DLD1 (cell line): ENCODE measurements around the gene ICAM5.
"Not testable (repeated sequence)": the region's sequence is repeated elsewhere in the genome, so short reads cannot be mapped to it uniquely, and the experiment has no call there.

Experiments used
- in situ Hi-C: cut with HindIII; loops from 2 replicates; pipeline ENCODE4 v1.10.0; 2017; ENCODE audit warnings: low sequenced_read_pairs

The ICAM5 gene

GRCh38 chr19:10318807-10319682 is 29.3 kb downstream of the ICAM5 start:
- in situ Hi-C loops: no loop called here

GRCh38 chr19:10320602-10321416 is 31.1 kb downstream of the ICAM5 start:
- in situ Hi-C loops: no loop called here

GRCh38 chr19:10321417-10321797 is 31.7 kb downstream of the ICAM5 start:
- in situ Hi-C loops: no loop called here

- in situ Hi-C loops: no loop called here
Measured at GRCh38 chr19:10321874-10322835, 32.4 kb downstream of the ICAM5 start.

DNA sequence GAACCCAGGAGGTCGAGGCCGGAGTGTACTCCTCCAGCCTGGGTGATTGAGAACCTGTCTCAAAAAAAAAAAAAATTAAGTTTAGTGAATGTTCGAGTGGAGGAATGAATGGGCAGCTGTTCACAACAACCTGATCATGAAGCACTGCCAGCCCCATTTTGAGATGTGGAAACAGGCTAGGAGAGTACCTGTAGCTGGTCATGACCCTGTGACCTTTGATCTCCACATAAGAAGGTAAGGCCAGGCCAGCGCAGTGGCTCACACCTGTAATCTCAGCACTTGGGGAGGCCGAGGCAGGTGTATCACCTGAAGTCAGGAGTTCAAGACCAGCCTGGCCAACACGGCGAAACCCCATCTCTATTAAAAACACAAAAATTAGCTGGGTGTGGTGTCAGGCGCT is 36.0 kb downstream of the ICAM5 start:
- in situ Hi-C loops: no loop called here

GRCh38 chr19:10327793-10328192 is 38.0 kb downstream of the ICAM5 start:
- in situ Hi-C loops: no loop called here

DNA sequence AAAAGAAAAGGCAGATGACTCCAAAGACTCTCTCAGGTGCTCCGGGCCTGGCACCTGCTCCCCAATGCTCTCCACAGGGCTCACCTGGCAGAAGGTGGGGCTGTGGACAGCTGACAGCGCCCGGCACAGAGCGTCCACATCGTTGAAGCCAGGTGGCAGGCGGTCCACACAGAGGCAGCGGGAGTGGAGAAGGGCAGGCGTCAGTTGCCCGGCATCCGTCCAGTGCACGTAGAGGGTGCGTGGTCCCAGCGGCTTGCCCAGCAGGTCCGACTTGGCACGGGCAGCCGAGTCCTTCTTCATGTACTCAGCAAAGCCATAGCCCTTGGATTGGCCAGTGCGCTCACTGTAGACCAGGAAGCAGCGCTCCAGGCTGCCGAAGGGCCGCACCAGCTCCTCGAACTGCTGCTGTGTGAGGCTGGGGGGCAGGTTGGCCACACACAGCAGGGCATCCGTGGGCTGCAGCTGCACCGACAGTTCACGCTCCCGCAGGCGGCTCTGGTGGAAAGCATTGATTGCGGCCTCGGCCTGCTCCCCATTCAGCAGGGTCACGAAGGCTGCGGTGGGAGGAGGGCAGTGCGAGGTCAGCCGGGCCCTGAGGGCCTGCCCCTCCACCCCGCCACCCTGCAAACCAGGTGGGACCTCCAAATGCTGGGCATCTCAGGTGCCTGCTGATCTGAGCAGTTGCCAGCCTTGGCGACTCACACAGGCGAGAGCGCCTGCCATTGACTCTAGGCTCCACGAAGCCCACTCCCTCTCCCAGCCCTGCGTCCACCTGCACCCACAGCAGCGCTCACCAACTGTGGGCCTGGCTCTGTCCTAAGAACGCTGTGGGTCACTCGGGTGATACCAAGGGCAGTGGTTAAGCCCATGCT is 39.0 kb downstream of the ICAM5 start:
- in situ Hi-C loops: no loop called here

DNA sequence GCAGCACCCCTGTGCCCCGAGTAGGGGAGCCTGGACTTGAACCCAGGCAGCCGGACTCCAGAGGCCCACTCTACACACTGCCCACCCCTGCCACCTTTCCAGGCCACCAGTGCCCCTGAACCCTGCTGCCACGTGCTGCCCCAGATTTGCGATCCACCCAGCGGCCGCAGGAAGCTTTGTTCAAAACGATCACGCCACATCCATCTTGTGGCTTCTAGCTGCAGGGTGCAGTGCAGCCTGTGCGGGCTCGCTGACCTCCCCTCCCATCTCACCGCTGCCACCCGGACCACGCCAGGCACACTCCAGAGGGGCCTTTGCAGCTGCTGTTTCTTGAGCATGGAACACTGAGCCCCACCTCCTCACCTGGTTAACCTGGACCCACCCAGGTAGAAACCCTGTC is 39.8 kb downstream of the ICAM5 start:
- in situ Hi-C loops: no loop called here

DNA sequence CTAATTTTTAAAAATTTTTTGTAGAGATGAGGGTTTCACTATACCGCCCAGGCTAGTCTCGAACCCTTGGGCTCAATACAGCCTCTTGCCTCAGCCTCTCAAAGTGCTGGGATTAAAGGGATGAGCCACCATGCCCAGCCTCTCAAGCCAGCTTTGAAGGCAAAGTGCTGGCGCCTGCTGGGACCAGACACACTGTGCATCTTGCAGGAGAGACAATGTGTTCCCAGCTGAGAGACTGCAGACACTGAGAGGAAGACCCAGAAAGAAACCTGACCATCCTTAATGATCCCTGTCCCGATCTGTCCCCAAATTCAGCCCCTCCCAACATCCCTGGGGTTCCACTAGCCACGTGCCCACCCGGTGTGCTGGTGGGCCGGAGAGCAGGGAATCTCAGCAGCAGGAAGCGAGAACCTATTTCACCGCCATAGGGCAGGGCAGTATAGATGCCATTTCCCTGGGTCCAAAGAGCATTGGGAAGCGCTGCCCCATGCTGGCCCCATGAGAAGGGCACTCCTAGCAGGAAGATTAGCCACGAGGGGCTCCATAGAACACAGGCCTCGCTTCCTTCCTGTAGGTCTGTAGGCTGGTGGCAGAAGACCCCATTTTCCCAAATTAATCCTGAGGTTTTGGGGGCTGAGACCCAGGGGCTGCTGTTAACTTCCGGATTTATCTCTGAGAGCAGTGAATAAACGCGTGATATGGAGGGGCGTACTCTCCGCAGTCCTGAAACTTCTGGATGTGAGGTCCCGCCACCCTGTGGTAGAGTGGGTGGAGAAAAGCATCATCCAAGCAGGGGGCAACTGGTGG is 42.6 kb downstream of the ICAM5 start:
- in situ Hi-C loops: no loop called here

DNA sequence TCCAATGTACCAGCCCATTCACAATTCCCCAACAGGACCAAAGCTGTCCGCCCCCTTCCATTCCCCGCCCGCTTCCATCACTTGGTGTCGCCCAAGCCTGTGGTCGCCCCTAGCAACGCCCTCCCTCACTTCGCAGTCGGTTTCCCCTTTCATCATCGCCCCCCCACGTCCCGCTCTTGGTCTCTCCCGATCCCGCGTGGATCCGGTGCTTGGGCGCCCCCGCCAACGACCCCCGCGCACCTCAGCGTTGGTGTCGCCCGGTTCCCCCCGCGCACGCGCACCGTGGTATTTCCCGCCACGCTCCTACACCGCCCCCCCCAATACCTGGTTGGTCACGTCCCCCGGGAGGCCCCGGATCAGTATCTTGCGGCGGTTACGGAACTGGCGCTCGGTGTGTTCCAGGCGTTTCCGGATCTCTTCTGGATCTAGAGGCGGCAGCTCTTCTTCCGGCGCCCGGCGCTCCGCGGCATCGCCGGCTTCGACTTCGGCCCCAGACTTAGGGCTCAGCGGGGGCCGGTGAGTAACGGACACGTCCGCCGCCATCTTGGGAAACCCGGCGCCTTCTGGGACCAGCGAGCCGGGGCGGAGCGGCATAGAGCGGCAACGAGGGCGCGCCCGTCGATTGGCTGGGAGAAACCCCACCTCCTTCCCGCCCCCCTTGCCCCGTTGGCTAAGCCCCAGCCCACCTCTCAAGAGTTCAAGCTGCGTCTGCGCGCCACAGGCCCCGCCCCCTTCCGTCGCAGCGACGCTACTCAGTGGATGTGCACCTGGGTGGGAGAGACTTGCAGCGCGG is 43.4 kb downstream of the ICAM5 start, which contains the start of gene RAVER1:
Gene RAVER1, minus strand, starts transcription at position 565 of the 793 bp plus-strand sequence. Its CDS starts 22 bp downstream, at position 543.
- in situ Hi-C loops: no loop called here

- in situ Hi-C loops: no loop called here
Measured at GRCh38 chr19:10333758-10334587, 44.2 kb downstream of the ICAM5 start.

DNA sequence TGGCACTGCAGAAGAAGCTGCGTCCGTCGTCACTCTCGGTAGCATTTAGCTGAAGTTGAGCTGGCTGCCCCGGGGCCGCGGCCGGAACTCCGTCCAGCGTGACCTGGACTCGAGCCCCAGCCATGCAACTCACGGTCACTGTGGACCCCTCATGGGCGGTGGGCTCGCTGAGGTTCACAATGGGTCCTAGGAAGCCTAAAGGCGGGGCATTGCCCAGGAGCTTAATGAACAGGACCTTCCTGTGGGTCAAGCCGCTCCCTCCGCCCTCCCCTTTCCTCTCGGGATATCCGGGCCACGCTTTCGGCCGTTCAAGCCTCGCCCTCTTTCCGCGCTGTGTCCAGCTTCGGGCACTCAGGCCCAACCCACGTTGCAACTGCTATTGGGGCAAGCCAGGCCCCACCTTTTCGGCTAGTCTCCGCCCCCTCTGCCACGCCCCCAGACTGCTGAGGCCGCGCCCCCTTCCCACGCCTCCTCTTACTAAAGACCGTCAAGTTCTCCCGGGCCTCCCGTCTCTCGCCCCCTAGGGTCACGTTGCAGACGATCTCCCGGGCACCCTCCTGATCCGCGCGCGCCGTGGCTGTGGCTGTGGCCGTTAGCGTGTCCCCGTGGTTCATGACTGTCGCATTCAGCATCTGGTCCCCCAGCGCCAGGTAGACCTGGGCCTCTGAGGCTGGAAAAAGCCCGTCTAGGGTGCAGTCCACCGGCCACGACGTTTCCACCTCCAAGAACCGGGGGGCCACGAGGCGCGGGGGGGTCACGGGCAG is 45.0 kb downstream of the ICAM5 start:
- in situ Hi-C loops: no loop called here

- in situ Hi-C loops: no loop called here
Measured at GRCh38 chr19:10335352-10335985, 45.7 kb downstream of the ICAM5 start.

- in situ Hi-C loops: not testable (repeated sequence)
Measured at GRCh38 chr19:10336725-10337124, 47.0 kb downstream of the ICAM5 start.

DNA sequence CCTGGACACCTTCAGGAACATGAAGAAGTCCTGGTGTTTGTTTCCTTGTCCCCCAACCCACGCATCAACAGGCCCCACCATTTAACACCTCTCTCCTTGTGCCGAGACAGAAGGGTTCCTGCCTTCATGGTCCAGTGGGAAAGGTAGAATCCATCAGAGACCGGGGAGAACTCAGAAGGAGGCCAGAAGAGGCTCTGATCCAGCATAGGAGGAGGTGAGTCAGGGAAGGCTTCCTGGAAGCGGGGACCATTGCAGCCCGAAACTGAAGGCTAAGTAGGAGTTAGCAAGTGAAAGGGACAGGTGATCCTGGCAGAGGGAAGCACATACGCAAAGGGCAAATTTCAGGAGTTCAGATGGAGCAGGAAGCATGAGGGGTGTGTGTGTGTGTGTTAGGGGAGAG is 49.2 kb downstream of the ICAM5 start:
- in situ Hi-C loops: no loop called here

DNA sequence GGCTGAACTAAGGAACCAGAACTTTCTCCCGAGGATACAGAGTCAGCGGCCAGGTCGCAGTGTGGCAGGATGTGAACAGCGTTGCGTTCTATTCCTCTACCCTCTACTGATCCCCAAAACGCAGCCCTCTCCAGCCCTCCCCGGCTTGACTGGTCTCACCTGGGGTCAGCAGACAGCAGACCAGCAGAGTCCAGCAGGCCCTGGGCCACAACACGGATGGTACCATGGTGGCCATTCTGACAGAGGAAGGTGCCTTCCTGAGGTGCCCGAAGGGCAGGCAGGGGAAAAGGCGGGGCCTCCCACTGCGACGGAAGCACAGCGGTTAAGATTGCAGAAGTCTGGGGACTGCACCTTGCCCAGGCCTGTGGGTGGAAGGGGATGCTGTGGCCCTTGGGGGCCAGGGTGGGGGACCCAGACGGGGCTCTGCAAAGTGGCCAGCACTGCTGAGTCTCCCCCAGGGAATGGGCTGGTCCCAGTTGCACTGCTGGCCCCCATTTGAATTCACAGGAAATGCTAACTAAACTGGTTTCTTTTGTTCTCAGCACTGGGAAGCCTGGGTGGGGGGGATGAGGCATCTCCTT is 49.7 kb downstream of the ICAM5 start, which contains the start of gene ICAM3:
Gene ICAM3, minus strand, starts transcription at position 245 of the 581 bp plus-strand sequence. Its CDS starts 10 bp downstream, at position 235.
- in situ Hi-C loops: no loop called here
